CD4-positive, alpha-beta T cell treated with Interferon gamma for 1 hour (primary cell): ENCODE data around the gene FLT3.

Source experiments
- DNase-seq: peaks from one replicate; pipeline ENCODE4 v3.0.0-alpha.2; 2020

Gene FLT3

DNA sequence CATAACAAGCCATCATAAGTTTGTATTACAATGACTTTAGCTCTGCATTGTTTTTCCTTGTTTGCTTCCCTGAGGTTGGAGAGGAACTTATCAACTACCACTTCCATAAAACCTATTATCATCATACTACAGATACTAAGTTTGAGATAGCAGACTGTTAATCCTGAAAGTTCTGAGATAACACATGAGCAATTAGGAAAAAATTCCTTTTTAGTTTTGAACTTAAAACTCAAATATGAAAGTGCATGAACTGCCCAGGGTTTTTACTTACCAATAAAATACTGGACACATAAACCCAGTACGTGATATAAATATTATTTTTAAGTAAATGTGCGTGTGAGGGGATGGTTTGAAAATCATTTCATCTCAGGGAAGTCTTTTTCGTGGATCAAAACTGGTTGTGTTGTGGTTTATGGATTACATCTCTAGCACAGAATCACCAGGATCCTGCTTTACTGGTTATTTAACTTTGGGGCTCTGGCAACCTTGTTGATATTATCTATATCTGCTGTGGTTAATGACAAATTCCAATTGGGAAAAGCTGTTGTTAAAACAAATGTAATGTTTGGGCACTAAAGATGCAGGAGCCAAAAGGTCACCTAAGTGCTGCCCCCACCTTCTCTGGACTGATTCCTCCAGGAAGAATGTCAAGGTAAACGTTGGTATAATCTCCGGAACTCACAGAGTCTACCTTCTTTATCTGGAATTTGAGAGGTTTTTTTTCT, 143.6 kb downstream of the FLT3 start:
- DNase-seq: no peak

DNA sequence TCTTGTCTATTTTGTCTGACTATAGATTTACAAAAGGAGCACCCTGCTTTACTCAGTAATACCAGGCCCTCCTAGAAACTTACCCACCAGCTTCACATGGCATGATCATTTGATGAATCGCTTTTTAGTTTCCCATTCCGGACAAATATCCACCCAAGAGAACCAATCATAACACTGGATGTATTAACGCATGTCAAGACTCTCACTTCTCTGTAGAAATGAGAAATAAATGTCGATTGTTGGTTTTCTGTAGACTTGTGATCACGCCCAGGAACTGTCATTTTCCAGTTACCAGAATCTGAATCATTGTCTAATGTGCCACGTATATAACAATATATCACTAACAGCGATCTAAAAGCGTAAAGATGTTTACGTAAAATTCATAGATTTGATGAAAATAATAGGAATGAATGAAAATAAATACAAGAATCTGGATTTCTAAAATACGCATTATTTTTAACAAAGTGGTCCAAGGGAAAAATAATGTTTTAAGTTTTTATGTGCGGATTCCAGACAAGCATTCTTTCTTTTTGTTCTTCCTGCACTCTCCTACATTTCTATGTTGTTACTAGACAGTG, 145.3 kb downstream of the FLT3 start:
- DNase-seq: no peak

DNA sequence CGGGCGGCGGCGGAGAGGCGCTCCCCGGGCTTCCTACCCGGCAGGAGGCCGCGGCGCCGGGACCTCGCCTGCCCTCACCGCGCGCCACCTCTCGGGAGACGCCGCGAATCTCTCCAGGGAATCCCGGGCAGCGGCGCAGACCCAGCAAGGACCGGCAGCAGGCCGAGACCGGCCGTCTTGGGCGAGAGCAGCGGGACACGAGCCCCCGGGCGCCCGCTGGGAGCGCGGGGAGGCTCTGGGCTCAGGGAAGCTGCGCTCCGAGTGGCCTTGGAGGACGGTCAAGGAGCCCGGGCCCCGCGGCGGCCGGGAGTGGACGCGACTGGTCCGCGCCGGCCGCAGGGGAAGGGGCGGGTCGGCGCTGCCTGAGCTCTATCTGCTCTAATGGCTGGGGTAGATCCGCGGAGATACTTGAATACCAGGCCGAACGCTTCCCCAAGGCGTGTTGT, 145.9 kb downstream of the FLT3 start:
- no peak for DNase-seq

DNA sequence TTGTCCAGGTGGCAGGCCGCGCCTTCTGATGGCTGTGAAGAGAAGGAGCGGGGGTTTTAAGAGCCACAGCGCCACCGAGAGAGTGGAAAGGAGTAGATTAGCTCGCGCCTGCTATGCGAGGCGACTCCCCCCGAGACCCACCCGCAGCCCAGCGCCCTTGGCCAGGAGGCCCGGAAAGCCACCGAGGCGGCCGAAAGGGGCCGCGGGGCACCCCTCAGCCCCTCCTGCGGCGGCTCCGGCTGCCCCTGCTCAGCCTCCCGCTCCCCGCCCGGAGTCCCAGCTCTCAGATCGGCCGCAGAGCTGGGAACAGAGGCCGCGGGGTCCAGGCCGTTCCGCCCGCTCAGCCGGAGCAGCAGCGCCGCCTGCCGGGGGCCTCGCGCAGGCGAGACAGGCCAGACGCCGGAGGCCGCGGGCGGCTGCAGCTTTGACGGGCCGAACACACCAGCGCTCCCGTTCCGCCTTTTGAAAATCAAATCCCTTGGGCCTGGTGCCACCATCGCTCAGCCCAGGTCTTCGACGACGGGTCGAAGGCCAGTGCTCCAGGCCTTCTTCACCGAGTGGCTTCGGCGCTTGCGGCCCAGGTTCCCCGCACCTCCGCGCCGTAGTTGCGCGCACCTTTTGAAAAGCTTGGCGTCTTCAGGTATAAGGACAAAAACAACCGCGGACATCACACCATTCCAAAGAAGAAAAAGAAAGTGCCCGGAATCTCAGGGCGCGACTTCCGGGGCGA, 146.5 kb downstream of the FLT3 start:
- DNase-seq: peak; percentile 50
